GM23338 (cell line): Measurements from ENCODE around the gene CDH4. TPM values are rescaled to one million over a fixed set of nuclear protein-coding genes. Genes with fewer than 3 reads are reported as not detected.

Experiments used
- ATAC-seq: fragments of 200-7000 bp; cut with Tn5 transposase; 3 replicates; pipeline ENCODE4 v1.9.1; 2020
- DNase-seq: peaks from one replicate; pipeline ENCODE4 v3.0.0-alpha.2; 2015; ENCODE audit warnings: low spot score
- H2AFZ ChIP-seq: fragments of 200-600 bp; sonication (generic); 2 replicates; pipeline ENCODE4 v1.8.0; 2016; ENCODE audit warnings: antibody characterized with exemption, mild to moderate bottlenecking, moderate library complexity
- H3F3A ChIP-seq: fragments of 200-600 bp; sonication (generic); replicated peaks from 2 replicates; pipeline ENCODE4 v1.8.0; 2017; ENCODE audit warnings: antibody characterized with exemption, mixed run types, low read depth
- H3K27ac ChIP-seq: fragments of 200-600 bp; sonication (generic); 2 replicates; pipeline ENCODE4 v1.6.1; 2016; ENCODE audit warnings: low read depth
- H3K27me3 ChIP-seq: fragments of 200-600 bp; sonication (generic); 2 replicates; pipeline ENCODE4 v1.8.0; 2016; ENCODE audit warnings: mild to moderate bottlenecking, mixed run types, moderate library complexity; ENCODE audit not compliant: insufficient read depth
- H3K36me3 ChIP-seq: fragments of 200-600 bp; sonication (generic); 2 replicates; pipeline ENCODE4 v1.8.0; 2016; ENCODE audit warnings: mild to moderate bottlenecking; ENCODE audit not compliant: insufficient read depth
- H3K4me1 ChIP-seq: fragments of 200-600 bp; sonication (generic); 2 replicates; pipeline ENCODE4 v1.8.0; 2016; ENCODE audit warnings: mild to moderate bottlenecking, moderate library complexity; ENCODE audit not compliant: insufficient read depth
- H3K4me2 ChIP-seq: fragments of 200-600 bp; sonication (generic); 2 replicates; pipeline ENCODE4 v1.7.1; 2017; ENCODE audit warnings: mixed run types
- H3K4me3 ChIP-seq: fragments of 200-600 bp; sonication (generic); 2 replicates; pipeline ENCODE4 v1.6.1; 2016; ENCODE audit warnings: mixed run types
- H3K79me2 ChIP-seq: fragments of 200-600 bp; sonication (generic); replicated peaks from 2 replicates; pipeline ENCODE4 v1.8.0; 2017; ENCODE audit warnings: mild to moderate bottlenecking; ENCODE audit not compliant: insufficient read depth
- H3K9me2 ChIP-seq: fragments of 200-600 bp; sonication (generic); 2 replicates; pipeline ENCODE4 v1.8.0; 2017; ENCODE audit not compliant: insufficient read depth
- H4K20me1 ChIP-seq: fragments of 200-600 bp; sonication (generic); replicated peaks from 2 replicates; pipeline ENCODE4 v1.8.0; 2017; ENCODE audit warnings: mild to moderate bottlenecking; ENCODE audit not compliant: insufficient read depth
- H3K27ac Mint-ChIP-seq: 2 replicates; pipeline ENCODE4 v1.8.0; 2020; ENCODE audit warnings: inconsistent platforms, mild to moderate bottlenecking, moderate library complexity, mixed read lengths
- H3K27me3 Mint-ChIP-seq: 3 replicates; pipeline ENCODE4 v1.8.0; 2022; ENCODE audit warnings: low read depth, mild to moderate bottlenecking, moderate library complexity, mixed read lengths, inconsistent platforms; ENCODE audit not compliant: insufficient read depth, poor library complexity
- H3K36me3 Mint-ChIP-seq: 3 replicates; pipeline ENCODE4 v1.8.0; 2021; ENCODE audit warnings: low read depth, mild to moderate bottlenecking, inconsistent platforms, moderate library complexity, mixed read lengths
- H3K4me1 Mint-ChIP-seq: 3 replicates; pipeline ENCODE4 v1.8.0; 2020; ENCODE audit warnings: mild to moderate bottlenecking, inconsistent platforms, mixed read lengths
- H3K4me3 Mint-ChIP-seq: 3 replicates; pipeline ENCODE4 v1.8.0; 2021; ENCODE audit warnings: moderate library complexity, mild to moderate bottlenecking, inconsistent platforms, mixed read lengths
- H3K9me3 Mint-ChIP-seq: 3 replicates; pipeline ENCODE4 v1.8.0; 2020; ENCODE audit warnings: moderate library complexity, mild to moderate bottlenecking, inconsistent platforms, mixed read lengths
- CREB1 ChIP-seq: fragments of 250-450 bp; sonication (Bioruptor Pico); IDR thresholded peaks from 2 replicates; pipeline ENCODE4 v1.5.0; 2020; ENCODE audit warnings: low read depth, mild to moderate bottlenecking, moderate library complexity
- EZH2 ChIP-seq: fragments of 200-600 bp; sonication (generic); IDR thresholded peaks from one replicate; pipeline ENCODE4 v1.8.0; 2017; ENCODE audit warnings: antibody characterized with exemption, mild to moderate bottlenecking, low read depth; ENCODE audit not compliant: unreplicated experiment
- EZH2phosphoT487 ChIP-seq: fragments of 200-600 bp; sonication (generic); IDR thresholded peaks from one replicate; pipeline ENCODE4 v1.8.1; 2018; ENCODE audit warnings: antibody characterized with exemption; ENCODE audit not compliant: unreplicated experiment
- JUNB ChIP-seq: IDR thresholded peaks from one replicate; pipeline ENCODE4 v1.6.1; 2016; ENCODE audit warnings: antibody characterized with exemption; ENCODE audit not compliant: unreplicated experiment
- NANOG ChIP-seq: IDR thresholded peaks from 2 replicates; pipeline ENCODE4 v1.6.1; 2016; ENCODE audit warnings: antibody characterized with exemption, borderline replicate concordance
- POLR2AphosphoS5 ChIP-seq: IDR thresholded peaks from 2 replicates; pipeline ENCODE4 v1.6.1; 2016; ENCODE audit warnings: antibody characterized with exemption, low read depth
- REST ChIP-seq: IDR thresholded peaks from one replicate; pipeline ENCODE4 v1.6.1; 2018; ENCODE audit warnings: antibody characterized with exemption; ENCODE audit not compliant: unreplicated experiment
- STAT1 ChIP-seq: IDR thresholded peaks from one replicate; pipeline ENCODE4 v1.6.1; 2016; ENCODE audit warnings: antibody characterized with exemption; ENCODE audit not compliant: unreplicated experiment
- ZNF114 ChIP-seq: fragments of 250-450 bp; sonication (Bioruptor Pico); IDR thresholded peaks from 2 replicates; pipeline ENCODE4 v1.5.0; 2020; ENCODE audit warnings: mild to moderate bottlenecking, moderate library complexity
- ZNF331 ChIP-seq: fragments of 250-450 bp; sonication (Bioruptor Pico); IDR thresholded peaks from 2 replicates; pipeline ENCODE4 v1.5.0; 2020; ENCODE audit warnings: low read depth, mild to moderate bottlenecking, moderate library complexity
- polyA plus RNA-seq: library from polyadenylated mRNA; unstranded; fragments of >200 nt; fragmentation: Nextera tagmentation; extraction: Ambion mirVana; gene quantifications from 2 replicates; pipeline ENCODE4 v1.2.1, GENCODE V29; 2016
- total RNA-seq: library from RNA; depleted of rRNA; stranded (reverse); fragments of >200 nt; shearing (Covaris generic); gene quantifications from 2 replicates; pipeline ENCODE4 v1.2.3, GENCODE V29; 2014
- TF ChIP-seq, protein P1 (sequence below): IDR thresholded peaks from 2 replicates; pipeline ENCODE4 v1.6.1; 2016; ENCODE audit warnings: antibody characterized with exemption
- TF ChIP-seq, protein P2 (sequence below): fragments of 250-450 bp; sonication (Bioruptor Pico); IDR thresholded peaks from 2 replicates; pipeline ENCODE4 v1.5.0; 2020; ENCODE audit warnings: mild to moderate bottlenecking, moderate library complexity
- TF ChIP-seq, protein P3 (sequence below), 2 experiments: fragments of 200-600 bp in 1 of 2; sonication (generic) in 1 of 2; conservative IDR thresholded peaks; 2 replicates each; pipeline versions ENCODE4 v1.5.1 to v1.6.1; 2016 to 2017; ENCODE audit warnings: antibody characterized with exemption in 2 of 2, low read depth in 2 of 2, mild to moderate bottlenecking in 2 of 2, moderate library complexity in 1 of 2

The CDH4 gene
- total and polyA plus RNA-seq, 2 experiments from 2014 or later = 1.2 to 4.2 TPM

GRCh38 chr20:61246269-61246668, 5.8 kb upstream of the CDH4 start (continued):
- no peak for TF ChIP-seq NANOG
- TF ChIP-seq EZH2phosphoT487 = no peak
- TF ChIP-seq, protein P1, sequence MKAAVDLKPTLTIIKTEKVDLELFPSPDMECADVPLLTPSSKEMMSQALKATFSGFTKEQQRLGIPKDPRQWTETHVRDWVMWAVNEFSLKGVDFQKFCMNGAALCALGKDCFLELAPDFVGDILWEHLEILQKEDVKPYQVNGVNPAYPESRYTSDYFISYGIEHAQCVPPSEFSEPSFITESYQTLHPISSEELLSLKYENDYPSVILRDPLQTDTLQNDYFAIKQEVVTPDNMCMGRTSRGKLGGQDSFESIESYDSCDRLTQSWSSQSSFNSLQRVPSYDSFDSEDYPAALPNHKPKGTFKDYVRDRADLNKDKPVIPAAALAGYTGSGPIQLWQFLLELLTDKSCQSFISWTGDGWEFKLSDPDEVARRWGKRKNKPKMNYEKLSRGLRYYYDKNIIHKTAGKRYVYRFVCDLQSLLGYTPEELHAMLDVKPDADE = no peak

- no peak for DNase-seq
- Histone ChIP-seq H3K79me2 (no peaks in the 10 kb centered on the region), H3K27ac (no peak overlapping the region), H3F3A (0 out of 2 replicates have a peak, but pooled peaks cover 1% of the 10 kb centered on the region), H3K27me3 (peaks cover 87% of the 10 kb centered on the region), H4K20me1 (peaks cover under 1% of the 10 kb centered on the region; the same call in 1 of the 2 replicates), H2AFZ (no peak overlapping the region), H3K36me3 (no peaks in the 10 kb centered on the region), H3K4me3 (no peak overlapping the region), H3K4me2 (no peak overlapping the region), H3K4me1 (peaks cover 3% of the 10 kb centered on the region; the same call in 1 of the 2 replicates), H3K9me2 (no peaks in the 10 kb centered on the region)
- Mint-ChIP-seq H3K36me3 (peaks cover 3% of the 10 kb centered on the region; the same call in 2 of the 3 replicates), H3K4me1 (peaks cover 18% of the 10 kb centered on the region), H3K9me3 (no peaks in the 10 kb centered on the region), H3K27me3 (peaks cover 61% of the 10 kb centered on the region), H3K4me3 (no peak overlapping the region), H3K27ac (no peak overlapping the region)
- no peak for ATAC-seq
- TF ChIP-seq, protein P2, sequence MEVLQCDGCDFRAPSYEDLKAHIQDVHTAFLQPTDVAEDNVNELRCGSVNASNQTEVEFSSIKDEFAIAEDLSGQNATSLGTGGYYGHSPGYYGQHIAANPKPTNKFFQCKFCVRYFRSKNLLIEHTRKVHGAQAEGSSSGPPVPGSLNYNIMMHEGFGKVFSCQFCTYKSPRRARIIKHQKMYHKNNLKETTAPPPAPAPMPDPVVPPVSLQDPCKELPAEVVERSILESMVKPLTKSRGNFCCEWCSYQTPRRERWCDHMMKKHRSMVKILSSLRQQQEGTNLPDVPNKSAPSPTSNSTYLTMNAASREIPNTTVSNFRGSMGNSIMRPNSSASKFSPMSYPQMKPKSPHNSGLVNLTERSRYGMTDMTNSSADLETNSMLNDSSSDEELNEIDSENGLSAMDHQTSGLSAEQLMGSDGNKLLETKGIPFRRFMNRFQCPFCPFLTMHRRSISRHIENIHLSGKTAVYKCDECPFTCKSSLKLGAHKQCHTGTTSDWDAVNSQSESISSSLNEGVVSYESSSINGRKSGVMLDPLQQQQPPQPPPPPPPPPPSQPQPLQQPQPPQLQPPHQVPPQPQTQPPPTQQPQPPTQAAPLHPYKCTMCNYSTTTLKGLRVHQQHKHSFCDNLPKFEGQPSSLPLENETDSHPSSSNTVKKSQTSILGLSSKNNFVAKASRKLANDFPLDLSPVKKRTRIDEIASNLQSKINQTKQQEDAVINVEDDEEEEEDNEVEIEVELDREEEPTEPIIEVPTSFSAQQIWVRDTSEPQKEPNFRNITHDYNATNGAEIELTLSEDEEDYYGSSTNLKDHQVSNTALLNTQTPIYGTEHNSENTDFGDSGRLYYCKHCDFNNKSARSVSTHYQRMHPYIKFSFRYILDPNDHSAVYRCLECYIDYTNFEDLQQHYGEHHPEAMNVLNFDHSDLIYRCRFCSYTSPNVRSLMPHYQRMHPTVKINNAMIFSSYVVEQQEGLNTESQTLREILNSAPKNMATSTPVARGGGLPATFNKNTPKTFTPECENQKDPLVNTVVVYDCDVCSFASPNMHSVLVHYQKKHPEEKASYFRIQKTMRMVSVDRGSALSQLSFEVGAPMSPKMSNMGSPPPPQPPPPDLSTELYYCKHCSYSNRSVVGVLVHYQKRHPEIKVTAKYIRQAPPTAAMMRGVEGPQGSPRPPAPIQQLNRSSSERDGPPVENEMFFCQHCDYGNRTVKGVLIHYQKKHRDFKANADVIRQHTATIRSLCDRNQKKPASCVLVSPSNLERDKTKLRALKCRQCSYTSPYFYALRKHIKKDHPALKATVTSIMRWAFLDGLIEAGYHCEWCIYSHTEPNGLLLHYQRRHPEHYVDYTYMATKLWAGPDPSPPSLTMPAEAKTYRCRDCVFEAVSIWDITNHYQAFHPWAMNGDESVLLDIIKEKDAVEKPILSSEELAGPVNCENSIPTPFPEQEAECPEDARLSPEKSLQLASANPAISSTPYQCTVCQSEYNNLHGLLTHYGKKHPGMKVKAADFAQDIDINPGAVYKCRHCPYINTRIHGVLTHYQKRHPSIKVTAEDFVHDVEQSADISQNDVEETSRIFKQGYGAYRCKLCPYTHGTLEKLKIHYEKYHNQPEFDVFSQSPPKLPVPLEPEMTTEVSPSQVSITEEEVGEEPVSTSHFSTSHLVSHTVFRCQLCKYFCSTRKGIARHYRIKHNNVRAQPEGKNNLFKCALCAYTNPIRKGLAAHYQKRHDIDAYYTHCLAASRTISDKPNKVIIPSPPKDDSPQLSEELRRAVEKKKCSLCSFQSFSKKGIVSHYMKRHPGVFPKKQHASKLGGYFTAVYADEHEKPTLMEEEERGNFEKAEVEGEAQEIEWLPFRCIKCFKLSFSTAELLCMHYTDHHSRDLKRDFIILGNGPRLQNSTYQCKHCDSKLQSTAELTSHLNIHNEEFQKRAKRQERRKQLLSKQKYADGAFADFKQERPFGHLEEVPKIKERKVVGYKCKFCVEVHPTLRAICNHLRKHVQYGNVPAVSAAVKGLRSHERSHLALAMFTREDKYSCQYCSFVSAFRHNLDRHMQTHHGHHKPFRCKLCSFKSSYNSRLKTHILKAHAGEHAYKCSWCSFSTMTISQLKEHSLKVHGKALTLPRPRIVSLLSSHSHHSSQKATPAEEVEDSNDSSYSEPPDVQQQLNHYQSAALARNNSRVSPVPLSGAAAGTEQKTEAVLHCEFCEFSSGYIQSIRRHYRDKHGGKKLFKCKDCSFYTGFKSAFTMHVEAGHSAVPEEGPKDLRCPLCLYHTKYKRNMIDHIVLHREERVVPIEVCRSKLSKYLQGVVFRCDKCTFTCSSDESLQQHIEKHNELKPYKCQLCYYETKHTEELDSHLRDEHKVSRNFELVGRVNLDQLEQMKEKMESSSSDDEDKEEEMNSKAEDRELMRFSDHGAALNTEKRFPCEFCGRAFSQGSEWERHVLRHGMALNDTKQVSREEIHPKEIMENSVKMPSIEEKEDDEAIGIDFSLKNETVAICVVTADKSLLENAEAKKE (CRISPR knock-in tag) = no peak
- no peak for TF ChIP-seq ZNF114 (CRISPR knock-in tag)
- TF ChIP-seq REST = no peak
- TF ChIP-seq NANOG = no peak
- TF ChIP-seq EZH2 = no peak
- no peak for TF ChIP-seq CREB1 (CRISPR knock-in tag)
- no peak for TF ChIP-seq ZNF331 (CRISPR knock-in tag)
- TF ChIP-seq, protein P3, sequence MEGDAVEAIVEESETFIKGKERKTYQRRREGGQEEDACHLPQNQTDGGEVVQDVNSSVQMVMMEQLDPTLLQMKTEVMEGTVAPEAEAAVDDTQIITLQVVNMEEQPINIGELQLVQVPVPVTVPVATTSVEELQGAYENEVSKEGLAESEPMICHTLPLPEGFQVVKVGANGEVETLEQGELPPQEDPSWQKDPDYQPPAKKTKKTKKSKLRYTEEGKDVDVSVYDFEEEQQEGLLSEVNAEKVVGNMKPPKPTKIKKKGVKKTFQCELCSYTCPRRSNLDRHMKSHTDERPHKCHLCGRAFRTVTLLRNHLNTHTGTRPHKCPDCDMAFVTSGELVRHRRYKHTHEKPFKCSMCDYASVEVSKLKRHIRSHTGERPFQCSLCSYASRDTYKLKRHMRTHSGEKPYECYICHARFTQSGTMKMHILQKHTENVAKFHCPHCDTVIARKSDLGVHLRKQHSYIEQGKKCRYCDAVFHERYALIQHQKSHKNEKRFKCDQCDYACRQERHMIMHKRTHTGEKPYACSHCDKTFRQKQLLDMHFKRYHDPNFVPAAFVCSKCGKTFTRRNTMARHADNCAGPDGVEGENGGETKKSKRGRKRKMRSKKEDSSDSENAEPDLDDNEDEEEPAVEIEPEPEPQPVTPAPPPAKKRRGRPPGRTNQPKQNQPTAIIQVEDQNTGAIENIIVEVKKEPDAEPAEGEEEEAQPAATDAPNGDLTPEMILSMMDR (conservative IDR thresholded peaks at IDR 0.05; ENCODE audit: low read depth in 2 of 2) = no peak
- no peak for TF ChIP-seq POLR2AphosphoS5
- no peak for TF ChIP-seq EZH2phosphoT487
- TF ChIP-seq STAT1 = no peak
- TF ChIP-seq JUNB = no peak
Observed at GRCh38 chr20:61249626-61250025, 2.4 kb upstream of the CDH4 start.
